Neuronal stem cell (in vitro differentiated cells): ENCODE measurements around the gene KANK3.
"Not testable (repeated sequence)": the region's sequence is repeated elsewhere in the genome, so short reads cannot be mapped to it uniquely, and the experiment has no call there.

ENCODE experiments used
- DNase-seq: peaks from one replicate; pipeline ENCODE4 v3.0.0-alpha.2; 2013; ENCODE audit warnings: low spot score
- H2AFZ ChIP-seq: one replicate; pipeline ENCODE4 v1.6.1; 2013; ENCODE audit warnings: mild to moderate bottlenecking, low read length, inconsistent platforms
- H2AK5ac ChIP-seq: 2 replicates; pipeline ENCODE4 v1.6.1; 2013; ENCODE audit warnings: low read depth, mild to moderate bottlenecking, inconsistent platforms, low read length, moderate library complexity, mixed read lengths
- H2BK120ac ChIP-seq: 2 replicates; pipeline ENCODE4 v1.6.1; 2013; ENCODE audit warnings: low read depth, mild to moderate bottlenecking, inconsistent platforms, low read length, moderate library complexity, mixed read lengths
- H2BK12ac ChIP-seq: one replicate; pipeline ENCODE4 v1.6.1; 2013; ENCODE audit warnings: low read length, inconsistent platforms
- H2BK15ac ChIP-seq: 2 replicates; pipeline ENCODE4 v1.6.1; 2013; ENCODE audit warnings: mild to moderate bottlenecking, low read length, inconsistent platforms, mixed read lengths
- H2BK5ac ChIP-seq: one replicate; pipeline ENCODE4 v1.6.1; 2013; ENCODE audit warnings: inconsistent platforms, mild to moderate bottlenecking, low read length, moderate library complexity
- H3K14ac ChIP-seq: one replicate; pipeline ENCODE4 v1.6.1; 2013; ENCODE audit warnings: low read length, inconsistent platforms
- H3K18ac ChIP-seq: 2 replicates; pipeline ENCODE4 v1.6.1; 2013; ENCODE audit warnings: low read length, inconsistent platforms
- H3K23ac ChIP-seq: 2 replicates; pipeline ENCODE4 v1.6.1; 2013; ENCODE audit warnings: low read depth, mild to moderate bottlenecking, mixed read lengths, low read length, inconsistent platforms; ENCODE audit not compliant: poor library complexity
- H3K27ac ChIP-seq: replicated peaks from 3 replicates; pipeline ENCODE4 v1.5.1; 2013; ENCODE audit warnings: low read length, inconsistent platforms
- H3K27me3 ChIP-seq, 3 experiments: 2 replicates each; pipeline ENCODE4 v1.6.1; 2013; ENCODE audit warnings: low read length in 3 of 3, mild to moderate bottlenecking in 2 of 3, inconsistent platforms in 1 of 3, low read depth in 1 of 3, mixed read lengths in 1 of 3, moderate library complexity in 1 of 3; ENCODE audit not compliant: control insufficient read depth in 3 of 3, insufficient read depth in 3 of 3
- H3K36me3 ChIP-seq, 2 donors: replicated peaks in 1 of 2; 2 replicates each; pipeline ENCODE4 v1.6.1; 2013; ENCODE audit warnings: low read length in 2 of 2; ENCODE audit not compliant: control insufficient read depth in 2 of 2, insufficient read depth in 2 of 2
- H3K4ac ChIP-seq: 2 replicates; pipeline ENCODE4 v1.6.1; 2013; ENCODE audit warnings: inconsistent platforms, mild to moderate bottlenecking, low read length, moderate library complexity
- H3K4me1 ChIP-seq, 2 donors: 1 replicate in 1 of 2; 2 replicates in 1 of 2; pipeline ENCODE4 v1.6.1; 2013; ENCODE audit warnings: low read length in 2 of 2, low read depth in 1 of 2; ENCODE audit not compliant: control insufficient read depth in 2 of 2, insufficient read depth in 1 of 2
- H3K4me2 ChIP-seq: one replicate; pipeline ENCODE4 v1.6.1; 2013; ENCODE audit warnings: mild to moderate bottlenecking, low read length, inconsistent platforms; ENCODE audit not compliant: insufficient read depth, poor library complexity, severe bottlenecking
- H3K4me3 ChIP-seq, 2 donors: 2 replicates each; pipeline ENCODE4 v1.5.1; 2013; ENCODE audit warnings: low read length in 2 of 2, mild to moderate bottlenecking in 2 of 2, inconsistent platforms in 1 of 2, moderate library complexity in 1 of 2
- H3K79me1 ChIP-seq: one replicate; pipeline ENCODE4 v1.6.1; 2013; ENCODE audit warnings: low read depth, mild to moderate bottlenecking, inconsistent platforms, low read length, moderate library complexity
- H3K9ac ChIP-seq: one replicate; pipeline ENCODE4 v1.6.1; 2013; ENCODE audit warnings: mild to moderate bottlenecking, low read depth, low read length, inconsistent platforms; ENCODE audit not compliant: poor library complexity
- H3K9me3 ChIP-seq, 2 donors: replicated peaks in 1 of 2; 2 replicates each; pipeline versions ENCODE3 to v1.6.1; 2013; ENCODE audit warnings: low read length in 2 of 2, mild to moderate bottlenecking in 2 of 2, inconsistent platforms in 1 of 2, low read depth in 1 of 2, mixed read lengths in 1 of 2, moderate library complexity in 1 of 2; ENCODE audit not compliant: control insufficient read depth in 2 of 2, insufficient read depth in 1 of 2
- H4K8ac ChIP-seq: one replicate; pipeline ENCODE4 v1.6.1; 2013; ENCODE audit warnings: low read depth, mild to moderate bottlenecking, inconsistent platforms, low read length, moderate library complexity
- H4K91ac ChIP-seq: one replicate; pipeline ENCODE4 v1.6.1; 2013; ENCODE audit warnings: low read length, low read depth, mild to moderate bottlenecking, inconsistent platforms; ENCODE audit not compliant: poor library complexity
- WGBS, 2 donors: extraction: QIAGEN DNeasy Blood & Tissue Kit; methylation state at CpG; one replicate each; pipeline ENCODE4 v1.1.7; 2013; ENCODE audit warnings: missing lambda C conversion rate in 2 of 2, mixed read lengths in 1 of 2; ENCODE audit not compliant: insufficient read length in 2 of 2, insufficient replicate concordance in 1 of 2; ENCODE audit errors: extremely low coverage in 2 of 2; 5-methylcytosine and 5-hydroxymethylcytosine counted together

KANK3 gene

GRCh38 chr19:8352134-8352827 is 9.2 kb upstream of the KANK3 start:
- no peak for DNase-seq
- no peak overlapping the region for H3K4me3 ChIP-seq
- H3K23ac ChIP-seq, result no peak overlapping the region
- no peaks in the 10 kb centered on the region for H3K27me3 ChIP-seq
- no peak overlapping the region for H3K4ac ChIP-seq
- H2AK5ac ChIP-seq, result no peak overlapping the region
- H3K79me1 ChIP-seq, result peaks cover 2% of the 10 kb centered on the region
- no peak overlapping the region for H3K18ac ChIP-seq
- peak overlapping the region; percentile 66 for H3K27ac ChIP-seq
- no peak overlapping the region for H2BK15ac ChIP-seq
- no peak overlapping the region for H3K14ac ChIP-seq
- H3K4me1 ChIP-seq, result peaks cover 0 to 9% of the 10 kb centered on the region in 2 donors
- no peak overlapping the region for H2BK120ac ChIP-seq
- H2BK5ac ChIP-seq, result no peak overlapping the region
- H4K91ac ChIP-seq, result no peak overlapping the region
- H2BK12ac ChIP-seq, result no peak overlapping the region
- WGBS, 2 donors, result 67% methylated on average over 1 of the region's 10 CpGs; no CpG with 5 or more reads in 1 of the 2 donors
- no peak overlapping the region for H4K8ac ChIP-seq
- no peaks in the 10 kb centered on the region for H3K36me3 ChIP-seq
- H3K9me3 ChIP-seq, result peaks cover 0 to 3% of the 10 kb centered on the region in 2 donors
- peak overlapping the region; percentile 75 for H2AFZ ChIP-seq
- no peak overlapping the region for H3K9ac ChIP-seq
- peak overlapping the region; percentile 26 for H3K4me2 ChIP-seq

GRCh38 chr19:8349629-8350372 is 6.7 kb upstream of the KANK3 start:
- H3K36me3 ChIP-seq, H3K9me3 ChIP-seq, H4K8ac ChIP-seq, H2BK120ac ChIP-seq, H2AFZ ChIP-seq, H3K14ac ChIP-seq, H3K23ac ChIP-seq, H3K18ac ChIP-seq, H3K27me3 ChIP-seq, H3K4me3 ChIP-seq, H4K91ac ChIP-seq, H3K79me1 ChIP-seq, H3K9ac ChIP-seq, H3K27ac ChIP-seq, H2BK12ac ChIP-seq, DNase-seq, H2AK5ac ChIP-seq, H2BK5ac ChIP-seq, H3K4me2 ChIP-seq, H2BK15ac ChIP-seq, H3K4ac ChIP-seq, H3K4me1 ChIP-seq: not testable (repeated sequence)
- no CpG with 5 or more reads among the region's 8 CpGs for WGBS, 2 donors

DNA sequence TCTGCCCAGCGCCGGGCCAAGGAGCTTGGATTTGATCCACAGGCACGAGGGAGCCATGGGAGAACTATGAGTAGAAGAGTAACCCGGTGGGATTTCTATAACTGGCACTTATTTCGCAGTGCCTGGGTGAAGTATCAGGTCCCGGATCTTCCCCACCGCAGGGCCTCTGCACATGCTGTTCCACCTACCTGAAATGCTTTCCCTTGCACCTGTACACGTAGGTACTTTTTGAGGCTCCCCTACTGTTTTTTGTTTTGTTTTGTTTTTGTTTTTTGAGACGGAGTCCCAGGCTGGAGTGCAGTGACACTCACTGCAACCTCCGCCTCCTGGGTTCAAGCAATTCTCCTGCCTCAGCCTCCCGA is 402 bp upstream of the KANK3 start:
- peaks cover 4 to 6% of the 10 kb centered on the region in 2 donors for H3K4me1 ChIP-seq
- H3K27me3 ChIP-seq, result peaks cover 5 to 40% (median 29%) of the 10 kb centered on the region in 3 experiments
- H2BK12ac ChIP-seq, result no peak overlapping the region
- H2BK120ac ChIP-seq, result no peak overlapping the region
- H3K9me3 ChIP-seq, result no peaks in the 10 kb centered on the region
- H3K4ac ChIP-seq, result no peak overlapping the region
- H3K79me1 ChIP-seq, result no peaks in the 10 kb centered on the region
- H3K18ac ChIP-seq, result no peak overlapping the region
- no peak overlapping the region for H2BK15ac ChIP-seq
- H3K36me3 ChIP-seq, result no peaks in the 10 kb centered on the region
- no peak overlapping the region for H2BK5ac ChIP-seq
- no peak overlapping the region for H3K23ac ChIP-seq
- no peak for DNase-seq
- H4K91ac ChIP-seq, result no peak overlapping the region
- H4K8ac ChIP-seq, result no peak overlapping the region
- H3K9ac ChIP-seq, result no peak overlapping the region
- no peak overlapping the region for H3K4me3 ChIP-seq
- H2AK5ac ChIP-seq, result no peak overlapping the region
- H3K27ac ChIP-seq, result no peak overlapping the region
- H2AFZ ChIP-seq, result peak overlapping the region; percentile 86
- H3K14ac ChIP-seq, result no peak overlapping the region
- no CpG with 5 or more reads among the region's 11 CpGs for WGBS, 2 donors
- H3K4me2 ChIP-seq, result peak overlapping the region; percentile 25

GRCh38 chr19:8342316-8342683 is 762 bp downstream of the KANK3 start:
- Histone ChIP-seq H3K27ac (no peak overlapping the region), H3K27me3 (peaks cover 5 to 49% (median 31%) of the 10 kb centered on the region in 3 experiments), H3K79me1 (no peaks in the 10 kb centered on the region), H2BK120ac (no peak overlapping the region), H2BK12ac (no peak overlapping the region), H3K9me3 (no peaks in the 10 kb centered on the region), H2BK5ac (no peak overlapping the region), H4K8ac (no peak overlapping the region), H3K36me3 (no peaks in the 10 kb centered on the region), H3K4me2 (no peak overlapping the region), H3K4ac (no peak overlapping the region), H3K9ac (peak overlapping the region; percentile 27), H3K14ac (no peak overlapping the region), H3K23ac (peak overlapping the region; percentile 60), H2AFZ (peak overlapping the region; percentile 35), H3K4me1 (peaks cover 4 to 6% of the 10 kb centered on the region in 2 donors), H3K18ac (no peak overlapping the region), H3K4me3 (no peak overlapping the region), H4K91ac (no peak overlapping the region), H2AK5ac (no peak overlapping the region), H2BK15ac (no peak overlapping the region)
- DNase-seq, result no peak
- no CpG with 5 or more reads among the region's 14 CpGs for whole genome bisulfite sequencing, 2 donors
